DMS114 treated with DMSO at 0.1 percent for 48 hours (cell line): ENCODE measurements around the gene MLF2.
"Not testable (repeated sequence)": the region's sequence is repeated elsewhere in the genome, so short reads cannot be mapped to it uniquely, and the experiment has no call there.

Experiments used
- DNase-seq: peaks from one replicate; lab custom pipeline; 2025; ENCODE audit not compliant: unreplicated experiment; lab: John Stamatoyannopoulos, UW

The MLF2 gene

DNA sequence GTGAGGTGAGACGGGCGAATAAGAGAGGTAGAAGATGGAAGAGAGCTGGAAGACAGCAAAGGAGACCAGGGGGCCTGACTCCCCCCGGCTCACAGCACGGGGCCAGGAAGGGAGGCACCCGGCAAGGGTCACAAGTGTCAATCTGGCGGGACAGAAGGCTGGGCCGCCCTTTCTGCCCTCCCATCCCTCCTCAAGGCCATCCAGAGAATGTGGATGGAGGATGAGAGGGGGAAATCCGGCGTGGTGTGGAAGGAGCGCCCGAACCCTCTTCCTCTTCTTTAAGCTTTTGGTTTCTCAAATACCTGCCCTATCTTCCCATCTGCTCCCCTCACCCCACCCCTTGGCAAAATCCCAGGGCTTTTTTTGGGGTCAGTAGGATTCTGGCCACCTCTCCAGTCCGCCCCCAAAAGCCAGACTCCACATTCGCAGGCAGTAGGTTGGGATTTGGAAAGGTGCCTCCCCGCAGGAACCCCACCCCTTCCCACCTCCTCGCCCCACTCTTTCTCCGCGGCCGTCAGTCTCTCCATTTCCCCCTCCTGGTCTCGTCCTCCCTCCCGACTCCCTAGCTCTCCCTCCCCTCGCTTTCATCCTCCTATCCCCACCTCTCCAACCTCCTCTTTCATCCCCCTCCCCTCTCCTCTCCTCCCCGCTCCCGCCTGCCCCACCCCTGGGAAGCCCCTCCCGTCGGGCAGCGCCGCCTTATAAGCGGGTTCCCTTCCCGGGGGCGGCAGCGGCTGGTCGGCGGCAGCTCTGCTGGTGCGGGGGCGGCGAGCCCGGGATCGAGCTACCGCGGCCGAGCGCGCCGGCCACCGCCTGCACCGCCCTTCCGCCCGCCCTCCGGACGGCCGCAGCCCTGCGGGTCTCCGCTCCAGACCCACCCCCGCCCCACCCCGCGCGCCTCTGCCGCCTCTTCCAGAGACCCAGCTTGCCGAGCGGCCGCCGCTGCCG, 13.0 kb upstream of the MLF2 start, which contains the start of gene PTMS:
Gene PTMS (plus strand): TSS at position 730 of the 948 bp plus-strand sequence. CDS start 343 bp downstream, outside the sequence.
- DNase-seq = peak; percentile 61

DNA sequence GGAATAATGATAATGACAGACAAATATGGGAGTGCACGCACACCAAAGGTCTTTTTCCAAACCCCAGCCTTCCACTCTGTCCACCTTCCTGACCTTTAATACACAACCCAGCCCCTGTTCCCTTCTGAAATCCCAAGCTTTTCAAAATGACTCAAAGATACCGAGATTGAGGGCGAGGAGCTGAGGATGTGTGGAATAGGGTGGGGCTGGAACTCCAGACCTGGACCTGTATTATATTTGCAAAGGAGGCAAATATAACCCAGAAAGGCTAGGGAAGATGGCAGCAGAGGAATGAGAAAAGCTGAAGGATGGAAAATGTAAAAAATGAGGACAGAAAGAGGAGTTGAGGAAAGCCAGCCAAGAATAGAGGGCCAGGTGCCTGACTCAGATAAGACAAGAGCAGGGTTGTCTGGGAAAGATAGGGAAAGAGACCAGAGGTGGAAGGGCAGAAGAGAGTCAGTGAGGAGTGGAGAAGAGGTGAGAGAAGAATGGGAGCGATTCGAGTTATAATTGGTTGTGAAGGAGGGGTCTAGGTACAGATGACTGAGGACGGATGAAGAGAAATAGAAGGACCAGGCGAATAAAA, 12.2 kb upstream of the MLF2 start:
- DNase-seq = no peak

DNA sequence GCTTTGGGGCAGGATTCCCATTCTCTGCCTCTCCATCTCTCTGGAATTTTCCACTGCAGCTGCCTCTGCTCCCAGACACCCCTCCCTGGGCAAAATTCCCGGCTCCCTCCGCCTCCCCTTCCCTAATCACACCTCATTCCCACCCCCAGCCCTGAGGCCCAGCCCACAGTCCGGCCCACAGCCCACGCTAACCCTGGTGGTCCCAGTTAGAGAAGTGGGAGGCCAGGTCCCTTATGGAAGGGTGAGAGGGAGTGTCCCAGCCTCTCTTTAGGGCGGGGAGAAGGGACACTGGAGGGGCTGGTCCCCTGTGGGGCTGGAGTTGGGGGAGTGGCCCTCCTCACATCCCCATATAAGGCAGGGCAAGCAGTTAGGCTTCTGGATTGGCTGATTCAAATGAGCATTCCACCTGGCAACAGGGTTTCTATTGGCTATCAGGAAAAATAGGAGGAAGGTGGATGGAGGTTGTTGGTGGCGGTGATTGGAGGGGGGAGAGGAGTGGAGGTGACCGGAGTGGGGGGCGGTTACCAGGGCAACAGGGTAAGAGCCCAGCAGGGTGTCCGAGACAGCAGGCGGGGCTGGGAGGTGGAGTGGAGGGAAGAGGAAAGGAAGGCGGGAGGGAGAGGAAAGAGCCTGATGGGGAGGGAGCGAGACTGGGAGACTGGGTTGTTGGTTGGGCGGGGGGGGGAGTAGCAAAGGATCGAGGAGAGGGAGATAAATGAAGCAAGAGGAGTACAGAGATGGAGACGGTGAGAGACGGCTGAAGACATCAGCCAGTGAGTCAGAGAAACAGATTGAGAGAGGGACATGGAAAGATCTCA, 11.3 kb upstream of the MLF2 start:
- DNase-seq = peak; percentile 97

DNA sequence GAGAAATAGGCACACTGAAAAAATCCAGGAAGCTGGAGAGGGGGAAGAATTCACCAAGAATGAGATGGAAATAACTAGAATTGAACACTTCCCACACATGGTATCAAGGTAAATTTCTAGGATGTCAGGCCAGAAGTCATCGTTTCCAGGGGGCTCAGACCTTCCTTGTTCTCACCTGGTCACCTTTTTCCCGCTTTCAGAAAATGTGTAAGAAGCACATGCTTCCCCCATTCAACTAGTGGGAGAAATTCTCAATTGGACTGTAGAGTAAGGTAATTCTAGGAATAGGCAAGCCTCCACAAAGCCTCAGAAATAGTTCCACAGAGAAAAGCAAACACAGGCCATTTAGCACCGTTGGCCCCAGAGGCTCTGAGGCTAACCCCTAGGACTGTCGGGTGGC, 10.4 kb upstream of the MLF2 start:
- no peak for DNase-seq

DNA sequence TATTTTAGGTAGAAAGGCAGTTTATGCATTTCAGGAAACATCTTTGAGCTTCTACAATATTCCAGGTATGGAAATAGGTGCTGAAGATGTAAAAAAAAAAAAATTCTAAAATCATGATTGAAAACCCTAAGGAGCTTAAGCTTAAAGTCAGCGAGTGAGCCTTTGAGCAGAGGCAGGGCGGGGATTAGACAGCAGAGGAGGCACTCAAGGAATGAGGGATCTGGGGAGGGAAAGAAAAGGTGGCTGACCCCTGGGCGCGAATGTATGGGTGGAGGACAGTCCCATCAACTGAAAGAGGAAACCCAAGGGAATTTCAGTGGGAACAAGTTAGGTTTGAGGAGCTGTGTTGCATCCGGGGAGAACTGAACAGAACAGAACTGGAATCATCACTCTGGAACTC, 6.8 kb upstream of the MLF2 start:
- no peak for DNase-seq

DNA sequence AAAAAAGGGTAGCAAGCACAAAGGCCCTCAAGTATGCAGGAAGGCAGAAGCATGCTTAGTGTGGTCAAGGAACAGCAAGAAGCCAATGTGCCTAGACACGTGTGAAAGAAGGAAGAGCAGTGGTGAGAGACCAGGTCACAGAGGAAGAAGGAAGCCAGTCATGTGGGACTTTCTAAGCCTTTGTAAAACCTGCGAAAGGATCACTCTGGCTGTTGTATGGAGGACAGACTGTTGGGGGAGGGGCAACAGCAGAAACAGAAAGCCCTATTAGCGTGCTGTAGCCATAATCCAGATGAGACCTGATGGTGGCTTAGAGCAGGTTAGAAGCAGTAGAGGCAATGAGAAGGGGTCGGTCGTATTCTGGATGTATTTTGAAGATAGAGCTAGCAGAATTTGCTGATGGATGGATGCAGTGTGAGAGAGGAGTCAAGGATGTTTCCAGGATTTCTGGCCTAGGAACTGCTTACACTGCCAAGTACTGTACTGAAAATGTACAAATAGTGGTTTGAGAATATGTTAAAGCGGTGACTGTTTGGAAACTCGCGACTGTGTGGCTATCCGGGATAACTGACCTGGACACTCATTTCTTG, 5.7 kb upstream of the MLF2 start:
- no peak for DNase-seq

DNA sequence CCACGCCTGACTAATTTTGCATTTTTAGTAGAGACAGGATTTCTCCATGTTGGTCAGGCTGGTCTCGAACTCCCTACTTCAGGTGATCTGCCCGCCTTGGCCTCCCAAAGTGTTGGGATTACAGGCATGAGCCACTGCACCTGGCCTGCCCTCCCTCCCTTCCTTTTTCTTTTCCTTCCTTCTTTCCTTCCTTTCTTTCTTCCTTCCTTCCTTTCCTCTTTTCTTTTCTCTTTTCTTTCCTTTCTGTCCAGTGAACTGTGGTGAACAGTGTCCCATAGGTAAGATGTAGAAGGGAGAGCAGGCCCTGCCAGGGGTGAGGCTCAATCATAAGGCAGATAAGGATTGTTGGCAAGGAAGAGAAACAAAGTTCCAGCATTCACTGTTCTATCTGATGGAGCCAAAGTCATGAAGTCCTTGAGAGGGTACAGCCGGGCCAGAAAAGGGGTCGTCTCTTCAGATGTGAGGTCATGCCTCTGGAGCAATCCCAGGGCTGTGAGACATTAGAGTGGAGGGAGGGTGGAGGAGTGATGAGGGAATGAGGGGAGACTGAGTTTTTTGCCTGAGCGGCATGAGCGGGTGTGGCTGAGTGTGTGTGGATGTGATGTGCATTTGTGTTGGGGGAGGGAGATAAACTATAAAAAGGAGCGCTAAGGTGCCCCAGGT, 4.2 kb upstream of the MLF2 start:
- DNase-seq = no peak

DNA sequence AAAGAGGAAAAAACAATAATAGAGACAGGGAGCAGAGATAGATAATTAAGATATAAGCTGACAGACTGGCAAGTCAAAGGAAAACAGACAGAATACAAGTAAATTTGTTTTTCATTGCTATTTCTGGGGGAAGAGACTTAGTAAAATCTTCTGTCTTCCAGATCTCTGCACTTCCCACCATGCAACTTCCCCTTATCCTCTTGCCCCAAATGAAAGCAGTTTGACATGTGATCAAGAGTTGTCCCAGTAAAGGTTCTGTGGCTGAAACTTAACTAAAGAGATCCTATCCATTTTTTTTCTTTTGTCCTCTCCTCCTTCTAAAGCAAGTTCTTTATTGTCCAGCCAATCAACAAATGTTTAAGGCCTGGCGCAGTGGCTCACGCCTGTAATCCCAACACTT, 1.5 kb upstream of the MLF2 start:
- no peak for DNase-seq

DNA sequence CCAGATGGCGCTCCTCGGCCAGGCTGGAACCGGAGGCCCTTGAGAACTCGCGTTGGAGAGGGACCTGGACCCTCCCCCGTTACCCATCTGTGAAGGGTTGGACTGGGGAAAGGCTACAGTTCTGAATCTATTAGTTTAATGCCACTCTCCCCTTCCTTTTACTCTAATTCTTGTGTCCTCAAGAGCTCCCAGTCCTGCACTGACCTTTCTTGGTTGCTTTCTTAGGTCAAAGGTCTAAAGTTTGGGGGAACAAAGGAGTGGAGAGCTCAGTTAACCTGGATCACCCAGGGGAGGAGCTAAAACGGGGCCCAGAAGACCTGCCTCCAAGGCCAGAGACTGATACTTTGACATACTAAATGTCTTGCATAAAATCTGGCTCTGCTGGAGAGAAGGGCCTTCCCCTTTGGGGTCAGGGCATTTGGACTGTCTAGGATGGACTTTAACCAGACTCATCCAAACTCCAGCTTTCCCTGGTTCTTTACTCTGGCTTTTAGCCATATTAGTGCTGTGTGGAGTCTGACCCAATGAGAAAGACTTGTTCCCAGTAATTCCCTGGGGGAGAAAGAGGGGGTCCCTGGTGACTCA, 923 bp upstream of the MLF2 start:
- DNase-seq = no peak

DNA sequence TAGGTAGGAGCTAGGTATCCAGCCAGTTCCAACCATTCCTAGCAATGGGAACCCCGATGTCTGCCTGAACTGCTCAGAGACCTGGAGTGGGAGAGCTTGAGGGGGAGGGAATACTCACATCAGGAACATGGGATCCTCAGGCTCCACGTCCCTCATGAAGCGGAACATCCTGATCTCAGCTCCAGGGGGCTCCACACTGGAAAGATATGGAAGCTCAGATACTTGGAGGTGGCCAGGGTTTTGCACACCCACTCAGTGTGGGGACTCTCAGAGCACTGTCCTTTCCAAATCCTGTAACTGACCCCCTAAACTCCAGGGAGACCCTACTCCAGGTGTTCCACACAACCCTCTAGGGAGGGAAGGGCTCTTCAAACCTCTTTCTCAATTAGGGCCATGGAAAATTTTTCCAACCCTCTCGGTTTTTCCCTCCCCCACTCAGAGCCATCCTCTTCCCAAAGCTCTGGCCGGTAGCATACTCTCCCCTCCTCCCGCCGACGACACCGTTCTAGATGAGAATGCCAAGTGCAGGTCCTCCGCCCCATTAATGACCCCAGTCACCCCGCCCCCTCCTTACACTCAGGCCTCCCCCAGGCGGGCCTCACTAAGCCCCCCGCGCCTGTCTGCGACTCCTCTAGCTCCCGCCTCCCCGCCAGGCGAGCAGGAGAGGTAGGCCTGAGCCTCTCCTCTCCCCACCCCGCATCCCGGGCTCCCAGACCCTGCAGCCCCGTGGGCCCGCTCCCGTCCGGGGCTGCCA, 597 bp downstream of the MLF2 start:
- no peak for DNase-seq

DNA sequence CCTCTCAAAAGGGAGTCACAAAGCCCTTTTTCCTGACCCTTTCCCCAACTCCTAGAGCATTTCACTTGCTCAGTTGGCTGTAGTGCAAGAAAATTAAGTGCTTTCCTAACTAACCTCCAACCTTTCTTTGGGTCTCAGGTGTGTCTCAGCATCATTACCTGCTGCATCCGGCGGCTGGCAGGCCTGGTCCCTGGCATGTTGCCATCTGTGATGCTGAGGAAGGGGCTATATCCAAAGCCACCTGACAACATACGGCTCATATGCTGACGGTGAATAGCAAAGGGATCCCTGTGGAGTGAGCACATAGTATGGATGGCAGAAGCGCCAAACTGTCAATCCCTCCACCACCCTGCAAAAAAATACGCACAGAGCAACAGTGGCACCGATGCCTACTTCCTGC, 1.2 kb downstream of the MLF2 start:
- DNase-seq = no peak

DNA sequence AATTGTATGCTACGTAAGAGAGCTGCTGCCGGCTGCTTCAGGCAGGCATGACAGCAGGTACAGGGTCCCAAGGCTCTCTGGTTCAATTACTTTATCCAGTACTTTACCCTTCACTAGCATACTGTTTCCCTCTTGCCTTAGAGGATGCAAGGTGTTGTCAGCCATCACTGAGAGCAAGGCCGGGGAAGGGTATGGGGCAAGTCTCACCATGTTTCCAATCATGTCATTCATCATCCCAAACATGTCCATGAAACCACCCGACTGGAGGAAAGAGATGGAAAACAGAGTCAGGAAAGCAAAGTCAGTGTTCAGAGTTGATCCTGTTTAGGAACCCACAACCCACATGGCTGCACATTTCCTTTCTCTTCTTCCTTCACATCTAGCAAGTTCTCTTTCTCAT, 2.4 kb downstream of the MLF2 start:
- DNase-seq = no peak

DNA sequence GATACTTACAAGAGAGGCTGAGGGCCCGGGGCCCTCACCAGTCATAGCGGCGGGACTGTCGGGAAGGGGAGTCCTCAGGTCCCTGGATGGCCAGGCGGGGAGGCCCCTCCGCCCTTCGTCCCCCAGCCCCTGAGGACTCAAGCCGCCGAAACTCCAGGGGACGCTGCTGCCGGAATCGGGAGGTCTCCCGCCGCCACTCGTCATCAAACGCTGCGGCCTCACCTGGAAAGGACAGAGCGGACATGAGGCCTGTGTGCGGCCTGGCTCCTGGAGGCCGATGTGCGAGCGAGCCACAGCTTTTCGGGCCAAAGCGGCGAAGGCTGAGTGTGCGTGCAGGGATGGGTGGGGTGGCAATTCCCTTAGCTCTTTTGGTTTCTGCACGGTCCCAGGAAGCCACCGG, 4.2 kb downstream of the MLF2 start:
- DNase-seq = no peak

DNA sequence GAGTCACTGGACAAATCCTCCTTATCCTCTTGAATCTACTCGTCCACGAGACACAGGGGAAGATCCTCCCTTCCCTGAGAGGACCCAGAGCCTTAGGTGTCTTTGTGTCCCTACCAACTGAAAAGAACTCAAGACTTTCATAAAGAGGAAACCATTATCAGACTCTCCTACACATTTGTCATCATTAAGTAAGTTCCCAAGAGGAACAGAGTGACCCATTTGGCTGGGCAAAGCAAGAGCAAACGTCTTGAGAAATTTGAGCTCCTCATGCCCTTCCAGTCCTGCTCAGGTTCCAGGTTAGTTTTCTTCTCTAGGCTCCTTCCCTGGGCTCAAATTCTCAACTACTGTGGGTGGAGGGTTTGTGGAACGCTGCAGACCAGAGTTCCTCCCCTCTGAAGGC, 5.7 kb downstream of the MLF2 start:
- no peak for DNase-seq

DNA sequence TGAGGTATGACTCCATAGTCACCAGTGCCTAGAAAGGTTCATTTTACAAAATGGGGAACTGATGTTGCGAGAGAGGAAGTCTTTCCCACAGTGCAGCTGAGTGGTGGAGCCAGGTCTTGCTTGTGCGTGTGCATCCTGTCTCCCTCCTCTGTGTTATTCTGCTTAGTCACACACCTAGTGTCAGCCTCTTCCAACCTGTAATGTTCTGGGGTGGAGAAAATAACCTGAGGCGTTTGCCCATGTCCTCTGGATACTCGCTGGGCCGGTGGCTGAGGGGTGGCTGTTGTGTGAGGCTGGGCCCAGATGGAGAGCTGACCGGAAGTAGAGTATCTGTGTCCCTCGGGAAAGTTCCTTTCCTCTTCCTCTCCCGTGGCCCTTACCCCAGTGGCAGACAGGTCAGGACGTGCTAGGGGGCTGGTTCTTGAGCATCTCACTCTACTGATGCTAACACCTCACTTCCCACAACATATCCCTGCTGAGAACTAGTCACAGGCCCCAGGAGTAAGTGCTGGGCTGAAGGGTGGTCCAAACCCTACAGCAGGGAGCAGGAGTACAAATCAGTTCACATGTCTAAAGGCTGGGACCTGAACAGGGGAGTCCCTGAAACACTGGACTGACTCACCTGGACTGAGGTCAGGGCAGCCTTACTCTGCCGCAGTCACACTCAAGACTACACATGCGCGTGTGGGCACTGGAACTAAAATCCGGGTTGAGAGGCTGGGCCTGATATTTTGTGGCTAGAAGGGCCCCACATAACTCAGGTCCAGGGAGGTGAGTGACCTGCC, 7.0 kb downstream of the MLF2 start:
- no peak for DNase-seq

DNA sequence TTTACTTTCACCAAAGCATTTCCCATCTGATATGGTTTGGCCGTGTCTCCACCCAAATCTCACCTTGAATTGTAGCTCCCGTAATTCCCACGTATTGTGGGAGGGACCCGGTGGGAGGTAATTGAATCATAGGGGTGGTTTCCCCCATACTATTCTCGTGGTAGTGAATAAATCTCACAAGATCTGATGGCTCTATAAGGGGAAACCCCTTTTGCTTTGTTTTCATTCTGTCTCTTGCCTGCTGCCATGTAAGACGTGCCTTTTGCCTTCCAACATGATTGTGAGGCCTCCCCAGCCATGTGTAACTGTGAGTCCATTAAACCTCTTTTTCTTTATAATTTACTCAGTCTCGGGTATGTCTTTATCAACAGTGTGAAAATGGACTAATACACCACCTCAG, 9.6 kb downstream of the MLF2 start:
- DNase-seq = not testable (repeated sequence)

DNA sequence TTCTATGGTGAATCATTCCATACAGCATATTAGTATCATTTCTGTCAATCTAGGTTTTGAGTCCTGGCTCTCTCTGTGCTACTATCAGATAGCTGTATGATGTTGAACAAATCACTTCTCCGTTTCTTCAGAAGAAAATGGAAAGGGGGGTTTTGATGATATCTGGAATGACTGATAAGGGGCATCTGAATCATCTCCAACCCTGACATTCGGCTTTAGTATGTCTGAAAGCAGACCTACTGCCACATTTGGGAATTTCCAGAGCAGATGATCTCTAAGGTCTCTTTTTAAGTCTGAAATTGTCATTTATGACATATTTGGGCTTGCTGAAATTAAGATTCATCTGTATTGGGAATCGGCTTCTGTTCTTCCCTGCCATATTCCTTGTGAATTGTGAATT, 10.1 kb downstream of the MLF2 start:
- no peak for DNase-seq

DNA sequence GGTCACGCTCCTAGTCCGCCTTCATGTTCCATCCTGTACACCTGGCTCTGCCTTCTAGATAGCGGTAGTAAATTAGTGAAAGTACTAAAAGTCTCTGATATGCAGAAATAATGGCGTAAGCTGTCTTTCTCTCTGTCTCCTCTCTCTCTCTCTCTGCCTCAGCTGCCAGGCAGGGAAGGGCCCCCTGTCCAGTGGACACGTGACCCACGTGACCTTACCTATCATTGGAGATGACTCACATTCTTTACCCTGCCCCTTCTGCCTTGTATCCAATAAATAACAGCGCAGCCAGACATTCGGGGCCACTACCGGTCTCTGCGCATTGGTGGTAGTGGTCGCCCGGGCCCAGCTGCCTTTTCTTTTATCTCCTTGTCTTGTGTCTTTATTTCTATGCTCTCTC, 10.9 kb downstream of the MLF2 start:
- DNase-seq = not testable (repeated sequence)

DNA sequence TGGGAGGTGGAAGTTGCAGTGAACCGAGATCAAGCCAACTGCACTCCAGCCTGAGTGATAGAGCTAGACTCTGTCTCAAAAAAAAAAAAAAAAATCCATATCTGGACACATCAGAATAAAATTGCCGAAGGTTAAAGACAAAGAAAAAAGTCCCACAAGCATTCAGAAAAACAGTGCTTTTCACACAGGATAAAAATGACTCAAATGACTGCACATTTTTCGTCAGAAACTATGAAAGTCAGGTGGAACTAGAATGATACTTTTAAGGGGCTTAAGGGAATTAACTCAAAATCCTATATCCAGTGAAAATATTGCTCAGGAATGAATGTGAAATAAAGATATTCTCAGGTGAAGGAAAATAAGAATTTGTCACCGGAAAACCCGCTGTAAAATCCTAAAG, 16.2 kb downstream of the MLF2 start:
- DNase-seq = no peak
